Measurements from ENCODE around the gene LPAR3.

Gene LPAR3

DNA sequence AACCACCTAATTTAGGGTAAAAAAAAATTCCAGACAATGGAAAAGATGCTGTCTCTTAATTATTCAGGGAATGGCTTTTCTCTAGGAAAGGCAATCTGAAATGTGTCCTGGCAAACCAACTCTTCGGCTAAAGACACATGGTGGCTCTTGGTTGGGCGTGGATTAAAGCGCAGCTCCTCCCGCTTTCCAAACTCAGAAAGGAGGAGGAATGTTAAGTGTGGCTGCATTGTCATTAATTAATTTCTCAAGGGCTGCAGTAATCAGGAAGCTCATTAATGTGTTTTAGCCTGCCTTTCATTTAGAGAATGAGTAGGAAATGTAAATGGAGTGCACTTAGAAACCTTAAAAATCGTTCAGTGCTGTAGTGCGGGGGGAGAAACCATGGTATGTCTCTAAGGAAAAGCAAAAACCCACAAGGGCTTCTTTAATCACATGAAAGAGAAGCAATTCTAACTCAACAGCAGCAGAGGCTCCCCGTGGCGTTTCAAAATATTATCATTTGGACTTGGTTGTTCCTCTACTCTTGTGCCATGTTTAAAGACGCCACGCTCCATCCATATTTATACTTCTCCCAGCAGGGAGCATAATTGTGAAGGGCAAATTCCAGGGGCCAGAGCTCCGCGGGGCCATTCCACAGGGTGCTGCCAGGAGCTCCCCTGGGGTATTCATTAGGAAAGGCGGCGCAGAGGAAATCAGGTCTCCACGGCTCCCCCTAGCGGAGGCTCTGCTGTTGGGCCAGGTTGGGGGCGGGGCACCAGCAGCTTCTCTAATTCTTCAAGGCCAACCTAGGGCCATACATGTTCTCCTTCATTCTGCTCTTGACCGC lies 110.8 kb downstream of the LPAR3 start:
- intact Hi-C loops (cut with DNase I) = no loop called here
- DNase-seq = peak; percentile 37 to 93 (median 74)

DNA sequence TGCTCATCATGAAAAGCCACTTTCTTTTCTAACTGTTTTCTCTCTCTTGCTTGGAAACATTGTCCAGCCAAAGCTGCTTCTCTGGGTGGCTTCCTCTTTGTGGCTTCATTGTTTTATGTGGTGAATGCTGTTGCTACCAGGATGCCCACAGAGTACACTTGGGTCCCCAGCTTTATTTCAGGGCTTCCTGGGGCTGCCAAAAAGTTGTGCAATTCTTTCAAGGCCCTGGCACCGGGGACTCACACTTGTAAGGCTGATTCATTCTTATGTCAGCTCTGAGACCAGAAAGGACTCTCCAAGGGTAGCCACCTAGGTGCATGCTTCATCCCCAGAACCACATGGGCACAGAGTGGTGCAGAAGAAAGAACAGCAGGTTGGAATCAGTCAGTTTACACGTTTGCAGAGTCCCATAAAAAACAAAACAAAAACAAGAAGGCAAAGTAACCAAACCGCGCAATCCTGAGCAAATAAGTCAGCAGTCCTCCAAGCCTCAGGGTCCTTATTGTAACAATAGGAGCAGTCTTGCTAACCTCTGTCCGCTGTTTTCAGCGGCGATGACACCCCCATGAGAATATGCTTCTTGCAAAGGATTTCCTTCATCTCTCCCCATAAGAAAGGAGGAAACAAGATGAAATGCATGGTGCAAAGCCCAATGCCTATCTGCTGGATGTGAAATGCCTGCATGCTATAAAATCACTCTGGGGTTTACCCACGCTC lies 112.8 kb downstream of the LPAR3 start:
- no peak for DNase-seq
- intact Hi-C loops (cut with DNase I) = loop anchor here (10.0 kb wide), 1 partner anchor 155 kb away; no protein-coding TSS in a partner anchor

GRCh38 chr1:84776639-84777038 lies 116.4 kb downstream of the LPAR3 start:
- intact Hi-C loops (cut with DNase I) = loop anchor here (10.0 kb wide), 1 partner anchor 158 kb away; no protein-coding TSS in a partner anchor

GRCh38 chr1:84775535-84775920 lies 117.5 kb downstream of the LPAR3 start:
- intact Hi-C loops (cut with DNase I) = loop anchor here (10.0 kb wide), 1 partner anchor 159 kb away; no protein-coding TSS in a partner anchor
- no peak for DNase-seq

More at GRCh38 chr1:84776639-84777038, 116.4 kb downstream of the LPAR3 start:
- DNase-seq = no peak

DNA sequence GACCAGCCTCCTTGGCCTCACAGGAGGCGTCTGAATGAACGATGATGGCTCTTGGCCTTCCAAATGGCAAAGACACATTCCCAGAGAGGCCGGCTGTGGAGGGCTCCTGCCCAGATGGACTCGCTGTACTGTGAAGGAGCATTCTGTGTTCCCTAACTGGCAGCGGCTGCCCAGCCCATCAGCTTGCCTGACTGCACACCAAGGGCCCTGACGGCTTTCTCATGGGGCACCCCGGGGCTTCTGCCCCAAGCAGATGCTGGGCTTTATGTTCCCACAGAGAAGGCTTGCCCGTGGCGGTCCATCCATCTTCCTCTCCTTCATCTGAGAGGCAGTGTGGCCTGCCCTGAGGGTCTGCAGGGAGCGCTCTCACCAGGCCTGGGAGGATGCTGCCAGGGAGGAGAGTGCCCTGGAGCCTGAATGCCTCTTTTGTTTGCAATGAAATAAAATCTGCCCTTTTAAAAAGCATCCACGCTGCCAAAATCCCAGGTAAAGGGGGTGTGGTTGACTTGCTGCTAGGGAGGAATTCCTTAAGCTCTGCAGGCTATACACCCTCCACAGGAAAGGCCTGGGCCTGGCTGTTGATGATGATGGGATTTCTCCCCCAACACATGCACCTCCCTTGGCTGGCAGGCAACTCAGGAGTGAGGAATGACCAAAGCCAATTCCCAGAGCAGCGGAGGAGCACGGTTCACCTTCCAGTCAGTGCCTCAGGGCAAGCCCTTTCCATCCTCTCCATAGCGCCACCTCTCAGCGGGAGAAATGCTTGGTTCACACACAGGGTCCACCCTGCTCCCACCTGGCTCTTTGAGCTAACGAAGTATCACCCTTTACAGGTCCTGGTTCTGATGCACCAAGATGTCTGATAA lies 118.1 kb downstream of the LPAR3 start:
- intact Hi-C loops (cut with DNase I) = loop anchor here (5.0 to 10.0 kb wide), 3 partner anchors 160 to 633 kb away; partner anchors contain the start of gene PRKACB
- peak in 7 of 10 donors; percentile 20 to 85 (median 48) for DNase-seq

GRCh38 chr1:84773933-84774497 lies 119.0 kb downstream of the LPAR3 start:
- DNase-seq = no peak
- intact Hi-C loops (cut with DNase I) = loop anchor here (5.0 to 10.0 kb wide), 3 partner anchors 161 to 632 kb away; partner anchors contain the start of gene PRKACB

DNA sequence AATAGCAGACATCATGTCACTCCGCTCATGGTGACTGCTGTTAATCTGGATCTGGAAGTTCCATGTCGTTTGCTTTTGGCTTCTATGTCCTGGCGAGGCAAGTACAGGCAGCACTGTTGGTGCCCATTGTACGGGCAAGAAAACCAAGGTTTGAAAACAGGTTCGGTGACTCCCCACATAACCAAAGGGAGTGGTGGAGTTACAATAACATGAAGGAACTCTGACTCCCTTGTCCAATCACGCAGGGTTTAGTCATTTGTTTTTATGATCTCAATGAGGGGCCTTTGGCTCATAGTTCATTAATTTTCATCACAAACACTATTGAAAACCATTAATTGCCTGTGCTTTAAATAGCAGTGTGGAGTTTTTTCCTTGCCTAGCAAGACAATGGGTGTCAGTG lies 119.8 kb downstream of the LPAR3 start:
- intact Hi-C loops (cut with DNase I) = loop anchor here (5.0 to 10.0 kb wide), 3 partner anchors 162 to 631 kb away; partner anchors contain the start of gene PRKACB
- DNase-seq = no peak

DNA sequence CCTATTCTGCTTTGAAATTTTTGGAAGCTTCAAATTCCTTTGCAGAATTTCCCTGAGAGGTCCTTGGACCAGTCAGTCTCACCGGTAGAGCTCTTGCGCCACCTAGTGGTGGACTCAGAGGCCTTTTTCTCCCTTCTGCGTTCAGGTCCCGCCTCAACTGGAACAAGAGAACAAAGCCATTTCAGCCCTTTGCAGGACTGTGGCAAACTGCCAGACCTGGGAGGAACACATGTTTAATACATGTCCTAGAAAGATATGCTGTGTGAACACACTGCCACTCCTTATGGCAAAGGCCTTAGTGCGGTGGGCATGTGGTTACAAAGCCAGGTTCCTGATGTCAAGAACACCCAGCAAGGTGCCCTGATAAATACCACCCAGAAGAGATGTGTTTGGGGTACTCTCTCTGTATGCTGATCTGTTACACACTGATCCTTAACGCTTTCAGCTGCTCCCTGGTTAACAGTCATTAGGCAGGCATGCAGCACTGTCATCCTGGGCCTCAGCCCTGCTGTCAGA lies 120.5 kb downstream of the LPAR3 start:
- intact Hi-C loops (cut with DNase I) = loop anchor here (5.0 to 10.0 kb wide), 3 partner anchors 162 to 630 kb away; partner anchors contain the start of gene PRKACB
- DNase-seq = peak; percentile 66 to 96 (median 90)

DNA sequence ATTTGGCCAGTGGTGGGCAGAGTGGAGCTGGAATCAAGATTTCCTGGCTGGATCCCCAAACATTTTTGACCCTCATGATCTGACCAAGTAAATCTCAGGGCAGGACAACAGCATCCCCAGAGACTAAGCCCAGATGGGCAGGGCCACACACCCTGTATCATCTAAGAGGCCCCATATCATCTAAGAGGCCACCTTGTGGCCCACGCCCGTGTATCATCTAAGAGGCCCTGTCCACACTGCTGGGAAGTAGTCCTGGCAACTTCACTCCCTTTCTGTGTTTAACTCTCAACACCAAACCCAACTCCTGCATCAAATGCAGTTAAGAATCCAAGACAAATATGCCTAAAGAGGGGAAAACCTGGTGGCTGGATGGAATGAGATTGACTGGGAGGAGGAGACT lies 121.1 kb downstream of the LPAR3 start:
- DNase-seq = no peak
- intact Hi-C loops (cut with DNase I) = loop anchor here (5.0 to 10.0 kb wide), 3 partner anchors 163 to 630 kb away; partner anchors contain the start of gene PRKACB

DNA sequence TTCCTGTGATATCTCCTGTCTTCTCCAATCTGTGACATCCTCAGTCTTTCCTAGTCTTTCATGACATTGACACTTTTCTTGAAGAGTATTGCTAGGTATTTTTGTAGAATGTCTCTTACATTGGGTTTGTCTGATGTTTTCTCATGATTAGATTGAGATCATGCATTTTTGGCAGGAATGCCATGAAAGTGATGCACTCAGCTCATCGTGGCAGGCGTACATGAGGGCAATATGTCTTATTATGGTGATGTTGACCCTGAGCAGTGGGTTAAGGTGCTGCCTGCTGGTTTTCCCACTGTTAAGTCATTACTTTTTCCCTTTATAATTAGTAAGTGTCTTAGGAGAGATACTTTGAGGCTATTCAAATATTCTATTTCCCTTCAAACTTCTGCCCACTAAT lies 122.5 kb downstream of the LPAR3 start:
- intact Hi-C loops (cut with DNase I) = loop anchor here (5.0 to 10.0 kb wide), 3 partner anchors 164 to 628 kb away; partner anchors contain the start of gene PRKACB

DNA sequence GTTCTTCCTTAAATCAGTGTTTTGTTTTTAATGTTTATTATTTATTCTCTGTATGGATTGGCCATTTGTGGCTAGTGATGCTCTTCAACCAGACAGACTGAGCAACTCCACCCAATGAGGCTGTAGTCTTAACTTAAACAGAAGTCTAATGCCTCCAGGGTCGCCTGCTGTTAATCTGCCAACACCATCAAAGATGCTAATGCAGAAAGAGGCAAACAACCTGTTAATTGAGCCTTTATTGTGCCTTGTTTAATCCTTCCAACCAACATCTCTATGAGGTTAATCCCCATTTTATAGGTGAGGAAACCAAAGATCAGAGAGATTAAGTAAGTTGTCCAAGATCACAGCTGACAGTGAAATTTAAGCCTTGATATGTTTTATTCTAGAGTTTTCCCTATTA lies 123.4 kb downstream of the LPAR3 start:
- intact Hi-C loops (cut with DNase I) = loop anchor here (5.0 to 10.0 kb wide), 3 partner anchors 165 to 627 kb away; partner anchors contain the start of gene PRKACB
- no peak for DNase-seq

More for the DNA sequence above, 122.5 kb downstream of the LPAR3 start:
- no peak for DNase-seq

GRCh38 chr1:84768634-84769033 lies 124.4 kb downstream of the LPAR3 start:
- intact Hi-C loops (cut with DNase I) = no loop called here
- no peak for DNase-seq

- intact Hi-C loops (cut with DNase I) = no loop called here
Measured at GRCh38 chr1:84763912-84764680, 128.9 kb downstream of the LPAR3 start.

GRCh38 chr1:84762664-84763063 lies 130.3 kb downstream of the LPAR3 start:
- intact Hi-C loops (cut with DNase I) = no loop called here
- DNase-seq = no peak

More at GRCh38 chr1:84763912-84764680, 128.9 kb downstream of the LPAR3 start:
- peak in 2 of 10 donors; percentile 73 to 83 for DNase-seq
